Stimulated activated CD4-positive, alpha-beta T cell treated with anti-CD3 and anti-CD28 coated beads, Interleukin-12 subunit alpha, Interleukin-12 subunit beta, amount 100 ng/mL, for 4 hours (primary cell): ENCODE data around the gene TBC1D4.

ENCODE experiments used
- DNase-seq: peaks from one replicate; pipeline ENCODE4 v3.0.0-alpha.2; 2020

TBC1D4 gene

DNA sequence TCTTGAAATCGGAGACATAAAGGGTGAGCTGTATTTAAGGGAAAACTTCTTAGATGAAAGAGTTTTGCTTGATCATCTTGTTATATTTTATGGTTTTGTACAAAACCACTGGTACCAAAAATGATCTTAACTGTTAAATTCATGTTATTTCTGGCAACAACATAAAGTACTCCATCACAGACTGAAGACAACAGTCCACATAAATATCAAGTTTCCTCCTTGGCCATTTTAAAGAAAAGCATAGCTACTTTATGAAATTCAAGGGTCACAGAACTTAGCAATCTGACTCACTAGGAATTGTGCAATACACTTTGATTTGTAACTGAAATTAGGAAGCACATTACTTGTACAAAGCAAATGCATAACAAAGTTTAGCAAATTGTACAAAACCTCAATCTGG, 66.3 kb downstream of the TBC1D4 start:
- no peak for DNase-seq

DNA sequence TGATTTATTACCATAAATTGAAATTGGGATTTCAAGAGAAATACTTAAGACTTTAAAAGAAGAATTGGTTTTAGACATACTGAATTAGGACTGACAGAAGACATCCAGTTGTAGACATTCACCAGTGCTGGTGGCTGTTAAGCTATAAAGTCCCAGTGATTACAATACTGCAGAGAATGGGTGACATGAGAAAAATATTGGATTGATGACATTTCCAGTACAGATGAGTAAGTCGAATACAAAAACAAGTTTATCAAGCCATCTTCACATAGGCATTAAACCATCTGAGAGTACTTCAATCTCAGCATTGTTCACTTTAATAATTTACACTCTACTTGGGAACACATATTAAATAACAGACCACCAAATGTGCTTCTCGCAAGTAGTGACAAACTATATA, 66.8 kb downstream of the TBC1D4 start:
- no peak for DNase-seq

DNA sequence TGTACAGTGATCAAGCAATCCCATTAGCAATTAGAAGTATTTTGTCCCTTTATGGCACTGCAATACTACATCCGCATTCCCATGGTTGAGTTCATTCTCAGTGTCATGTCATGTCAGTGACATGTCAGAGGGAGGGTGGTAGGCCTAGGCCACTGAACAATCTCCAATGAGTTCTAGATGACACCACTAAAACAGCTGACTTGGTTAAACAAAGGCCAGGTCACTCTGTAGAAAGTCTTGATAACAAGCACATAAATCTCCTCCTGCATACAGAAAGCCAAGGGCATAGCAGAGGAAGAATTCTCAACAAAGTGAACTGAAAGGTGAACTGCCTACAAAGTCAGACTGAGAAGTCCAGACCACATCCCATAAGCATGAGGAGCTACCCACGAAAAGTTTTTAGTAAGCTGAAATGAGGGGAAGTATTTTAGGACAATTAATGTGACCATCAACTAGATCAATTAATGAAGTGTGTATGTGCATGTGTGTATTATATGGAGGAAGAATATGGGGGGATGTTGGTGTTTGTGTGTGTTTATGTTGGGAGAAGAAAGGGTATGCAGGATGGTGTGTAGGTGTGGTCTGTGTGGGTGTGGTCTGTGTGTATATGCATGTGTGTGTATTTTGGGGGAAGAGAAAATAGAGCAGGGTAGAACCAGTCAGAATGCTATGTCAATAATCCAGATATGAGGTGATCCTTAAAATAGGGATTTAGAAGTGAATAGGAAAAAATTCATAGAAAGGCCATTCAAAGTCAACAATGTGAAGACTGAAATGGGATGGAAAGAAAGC, 67.7 kb downstream of the TBC1D4 start:
- no peak for DNase-seq

DNA sequence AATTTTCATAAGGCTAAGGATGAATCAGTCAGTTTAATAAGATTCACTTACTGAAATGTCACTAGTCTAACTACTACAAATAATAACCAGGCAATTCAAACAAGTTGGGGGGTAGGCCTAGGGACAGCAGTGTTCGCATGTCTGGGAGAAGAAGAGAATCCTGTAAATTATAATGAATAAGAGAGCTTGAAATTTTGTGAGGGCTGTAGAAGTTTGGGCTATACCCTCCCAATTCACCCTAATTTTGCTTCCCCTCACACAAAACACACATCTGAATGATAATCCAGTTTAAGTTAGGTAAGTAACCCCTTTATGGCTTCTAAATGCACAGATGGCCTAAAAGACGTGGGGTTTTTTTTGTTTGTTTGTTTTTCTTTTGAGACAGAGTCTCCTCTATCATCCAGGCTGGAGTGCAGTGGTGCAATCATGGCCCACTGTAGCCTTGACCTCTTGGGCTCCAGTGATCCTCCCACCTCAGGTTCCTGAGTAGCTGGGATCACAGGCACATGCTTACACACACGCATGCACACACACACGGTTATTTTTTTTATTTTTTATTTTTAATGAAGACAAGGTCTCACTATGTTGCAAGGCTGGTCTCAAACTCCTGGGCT, 69.9 kb downstream of the TBC1D4 start:
- no peak for DNase-seq

- no peak for DNase-seq
These were observed 71.8 kb downstream of the TBC1D4 start for GRCh38 chr13:75410207-75410606.

DNA sequence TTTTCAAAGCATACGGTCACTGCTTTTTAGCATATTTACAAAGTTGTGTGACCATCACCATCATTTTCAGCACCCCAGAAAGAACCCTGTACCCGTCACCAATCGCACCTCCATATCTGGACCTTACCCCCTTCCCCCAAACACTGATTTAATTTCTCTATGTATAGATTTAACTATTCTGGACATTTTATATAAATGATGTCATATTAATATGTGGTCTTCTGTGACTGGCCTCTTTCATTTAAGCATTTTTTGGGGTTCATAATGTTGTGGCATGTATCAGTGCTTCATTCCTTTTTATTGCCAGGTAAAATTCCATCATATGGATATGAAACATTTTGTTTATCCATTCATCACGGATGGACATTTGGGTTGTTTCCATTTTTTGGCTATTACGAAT, 74.0 kb downstream of the TBC1D4 start:
- DNase-seq, result no peak

- no peak for DNase-seq
These were observed 74.5 kb downstream of the TBC1D4 start for GRCh38 chr13:75407473-75407872.

DNA sequence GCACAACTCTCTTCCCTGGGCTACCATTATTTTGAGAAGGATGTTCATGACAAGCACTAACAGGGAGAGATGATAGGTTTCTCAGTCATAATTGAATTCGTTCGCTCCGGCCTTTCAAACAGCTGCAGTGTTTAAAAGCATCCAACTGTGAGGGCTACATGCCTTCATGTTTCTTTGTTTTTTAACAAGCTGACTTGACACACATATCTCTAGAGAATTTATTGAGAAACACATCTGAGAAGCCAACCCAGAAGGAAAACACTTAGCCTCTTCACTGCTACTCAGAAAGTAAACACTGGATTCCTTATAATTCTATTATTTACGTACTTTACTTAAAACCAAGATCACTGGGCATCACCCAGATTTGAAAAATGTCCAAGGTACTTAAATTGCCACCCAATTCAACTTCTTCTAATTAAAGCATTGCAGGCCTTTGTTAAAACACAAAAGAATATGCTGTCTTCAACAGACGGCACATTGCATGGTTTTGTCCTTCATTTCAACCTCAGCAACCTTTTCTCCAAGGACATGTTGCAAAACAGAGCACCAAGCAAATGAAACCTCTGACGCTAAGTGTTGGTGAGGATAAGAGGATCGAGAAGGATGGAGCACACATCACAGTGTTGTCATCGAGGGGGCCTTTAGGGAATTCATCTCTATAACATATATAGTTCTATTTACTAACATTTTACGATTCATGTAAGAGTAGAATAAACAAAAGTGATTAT, 75.8 kb downstream of the TBC1D4 start:
- DNase-seq, result no peak

DNA sequence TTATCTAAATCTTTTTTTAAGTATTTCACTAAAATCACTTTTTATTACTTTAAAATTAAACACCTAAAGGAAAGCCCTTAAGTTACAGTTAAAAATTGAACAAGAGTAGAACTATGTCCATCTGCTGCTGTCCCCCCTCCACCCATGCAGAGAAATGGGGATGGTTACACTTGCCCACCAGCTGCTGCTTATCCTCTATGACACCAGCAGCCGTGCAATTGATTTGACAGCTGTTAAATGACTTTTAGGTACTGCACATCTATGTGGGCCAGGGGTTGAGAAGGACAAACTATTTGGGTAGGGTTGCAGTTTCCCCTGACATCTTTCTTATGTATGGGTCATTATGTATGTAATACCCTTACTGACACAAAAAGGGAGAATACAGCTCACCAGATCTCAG, 77.2 kb downstream of the TBC1D4 start:
- DNase-seq, result no peak

GRCh38 chr13:75402787-75403186, 79.2 kb downstream of the TBC1D4 start:
- DNase-seq, result no peak

GRCh38 chr13:75400775-75401174, 81.2 kb downstream of the TBC1D4 start:
- no peak for DNase-seq

DNA sequence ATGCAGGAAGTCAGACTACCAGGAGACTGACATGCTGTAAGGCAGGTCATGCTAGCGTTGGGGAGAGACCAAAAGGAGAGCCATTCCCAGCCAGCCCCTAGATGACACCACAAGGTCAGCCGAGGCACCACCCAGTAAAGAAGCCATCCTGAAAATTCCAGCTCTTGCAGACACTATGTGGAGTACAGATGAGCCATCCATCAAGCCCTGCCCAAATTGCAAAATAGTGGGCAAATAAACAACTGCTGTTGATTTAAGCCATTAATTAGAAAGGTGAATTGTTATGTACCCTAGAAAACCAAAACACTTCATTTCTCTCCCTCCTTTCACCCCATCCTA, 82.1 kb downstream of the TBC1D4 start:
- DNase-seq, result no peak

GRCh38 chr13:75399168-75399878, 82.6 kb downstream of the TBC1D4 start:
- DNase-seq, result no peak

GRCh38 chr13:75398072-75398471, 83.9 kb downstream of the TBC1D4 start:
- DNase-seq, result no peak

GRCh38 chr13:75395901-75396300, 86.1 kb downstream of the TBC1D4 start:
- no peak for DNase-seq

- no peak for DNase-seq
These were observed 86.9 kb downstream of the TBC1D4 start for GRCh38 chr13:75395066-75395465.

DNA sequence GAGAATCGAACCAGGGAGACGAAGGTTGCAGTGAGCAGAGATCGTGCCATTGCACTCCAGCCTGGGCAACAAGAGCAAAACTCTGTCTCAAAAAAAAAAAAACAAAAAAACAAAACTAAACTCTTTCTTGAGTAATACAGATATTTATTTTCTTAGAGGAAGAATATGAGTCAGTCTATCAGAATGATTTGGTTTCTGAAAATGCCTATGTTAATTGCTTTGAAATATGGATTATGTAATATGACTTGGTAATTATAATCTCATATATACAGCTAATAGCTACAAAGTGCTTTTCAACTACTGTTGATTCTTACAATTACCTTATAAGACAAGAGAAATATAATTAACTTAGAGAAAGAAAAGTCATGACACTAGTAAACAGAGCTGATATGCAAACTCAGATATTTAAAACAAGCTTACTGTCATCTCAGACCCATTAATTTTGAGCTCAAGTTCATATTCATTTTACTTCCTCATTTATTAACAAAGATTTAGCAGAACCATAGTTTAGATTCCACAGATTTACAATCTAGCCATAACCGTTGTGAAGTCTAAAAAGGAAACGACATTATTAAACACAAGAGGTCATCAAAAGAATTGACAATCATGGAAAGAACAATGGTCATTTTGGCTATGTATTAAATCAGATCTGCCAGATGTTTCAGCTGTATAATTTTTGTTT, 88.0 kb downstream of the TBC1D4 start:
- no peak for DNase-seq

DNA sequence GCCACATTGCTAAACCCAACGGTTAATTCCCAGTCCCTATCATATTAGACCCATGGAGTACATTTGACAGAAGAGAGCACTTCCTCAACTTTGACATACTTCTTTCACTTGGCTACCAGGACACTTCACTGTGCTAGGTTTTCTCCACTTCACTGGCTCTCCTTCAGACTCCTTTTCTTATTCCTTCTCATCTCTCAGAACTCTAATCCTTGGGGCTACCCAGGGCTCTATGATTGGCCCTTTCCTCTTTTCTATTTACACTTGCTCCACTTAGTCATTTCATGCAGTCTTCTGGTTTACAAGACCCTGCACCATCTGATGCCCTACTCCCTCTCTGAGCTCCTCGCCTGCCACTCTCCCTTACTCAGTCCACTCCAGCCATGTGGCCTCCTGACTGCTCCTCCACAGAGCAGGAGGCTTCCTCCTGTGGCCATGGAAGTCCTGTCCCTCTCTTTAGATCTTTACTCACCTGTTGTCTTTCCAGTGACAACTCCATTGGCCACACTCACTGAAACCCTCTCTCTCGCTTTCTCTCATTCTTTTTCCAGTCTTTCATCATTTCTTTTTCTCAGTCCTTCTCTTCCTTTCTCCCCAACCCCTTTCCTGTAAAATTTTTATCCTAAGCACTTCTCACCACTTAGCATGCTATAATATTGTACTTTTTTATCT, 90.4 kb downstream of the TBC1D4 start:
- DNase-seq, result no peak

DNA sequence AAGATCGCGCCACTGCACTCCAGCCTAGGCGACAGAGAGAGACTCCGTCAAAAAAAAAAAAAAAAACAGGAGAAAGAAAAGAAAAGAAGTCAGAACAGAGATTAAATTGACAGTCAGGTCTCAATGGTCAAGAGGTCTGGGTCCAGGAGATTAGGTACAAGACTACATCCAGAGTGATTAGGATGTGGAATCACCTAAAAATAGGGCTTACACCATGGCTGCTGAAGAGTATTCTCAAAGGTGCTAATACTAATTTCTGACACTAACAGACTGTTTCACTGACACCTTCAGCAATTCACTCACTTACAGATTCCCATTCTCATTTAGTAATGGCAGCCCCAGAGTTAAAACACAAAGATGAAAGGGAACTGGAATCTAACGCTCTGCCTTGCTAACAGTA, 91.7 kb downstream of the TBC1D4 start:
- no peak for DNase-seq

GRCh38 chr13:75385708-75386083, 96.3 kb downstream of the TBC1D4 start:
- no peak for DNase-seq

DNA sequence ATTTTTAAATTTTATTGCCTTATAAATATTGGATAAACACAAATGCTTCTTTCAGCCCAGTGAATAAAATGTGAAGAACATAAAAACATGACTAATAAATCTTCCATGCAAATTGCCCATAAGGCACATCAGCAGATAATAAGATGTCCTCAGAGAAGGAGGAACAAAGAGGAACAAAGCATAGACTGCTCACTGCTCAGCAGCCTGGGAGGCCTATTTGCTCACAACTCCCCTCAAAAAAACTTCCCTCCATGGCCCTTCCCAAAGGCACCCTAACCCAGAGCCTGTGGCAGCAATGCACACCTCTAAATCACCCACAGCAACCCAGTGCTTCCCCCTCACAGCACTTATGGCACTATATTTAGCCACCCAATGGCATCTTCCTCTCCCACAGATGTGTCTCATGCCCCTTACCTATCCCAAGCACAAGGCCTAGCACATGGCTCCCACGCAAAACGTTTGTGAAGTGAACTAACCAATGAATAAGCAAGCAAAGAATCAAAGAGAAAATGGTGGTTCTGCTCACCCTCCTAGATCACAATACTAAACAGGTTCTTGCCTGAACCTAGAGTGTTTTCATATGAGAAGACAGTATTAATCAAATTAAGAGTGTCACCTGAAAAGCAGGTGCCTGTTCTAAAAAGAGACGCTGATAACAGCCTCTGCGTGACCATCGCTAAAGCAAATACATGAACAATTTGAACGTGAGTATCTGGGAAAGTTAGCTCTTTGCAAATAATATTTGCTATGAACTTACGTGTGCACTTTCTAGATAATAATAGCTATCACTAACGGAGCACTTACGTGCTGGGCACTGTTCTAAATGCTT, 96.9 kb downstream of the TBC1D4 start:
- no peak for DNase-seq
